ENCODE data around the gene CD151.

- TF ChIP-seq, protein P1, sequence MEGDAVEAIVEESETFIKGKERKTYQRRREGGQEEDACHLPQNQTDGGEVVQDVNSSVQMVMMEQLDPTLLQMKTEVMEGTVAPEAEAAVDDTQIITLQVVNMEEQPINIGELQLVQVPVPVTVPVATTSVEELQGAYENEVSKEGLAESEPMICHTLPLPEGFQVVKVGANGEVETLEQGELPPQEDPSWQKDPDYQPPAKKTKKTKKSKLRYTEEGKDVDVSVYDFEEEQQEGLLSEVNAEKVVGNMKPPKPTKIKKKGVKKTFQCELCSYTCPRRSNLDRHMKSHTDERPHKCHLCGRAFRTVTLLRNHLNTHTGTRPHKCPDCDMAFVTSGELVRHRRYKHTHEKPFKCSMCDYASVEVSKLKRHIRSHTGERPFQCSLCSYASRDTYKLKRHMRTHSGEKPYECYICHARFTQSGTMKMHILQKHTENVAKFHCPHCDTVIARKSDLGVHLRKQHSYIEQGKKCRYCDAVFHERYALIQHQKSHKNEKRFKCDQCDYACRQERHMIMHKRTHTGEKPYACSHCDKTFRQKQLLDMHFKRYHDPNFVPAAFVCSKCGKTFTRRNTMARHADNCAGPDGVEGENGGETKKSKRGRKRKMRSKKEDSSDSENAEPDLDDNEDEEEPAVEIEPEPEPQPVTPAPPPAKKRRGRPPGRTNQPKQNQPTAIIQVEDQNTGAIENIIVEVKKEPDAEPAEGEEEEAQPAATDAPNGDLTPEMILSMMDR (IDR thresholded peaks at IDR 0.05), result no peak
- TF ChIP-seq POLR2A (IDR thresholded peaks at IDR 0.05), result no peak
Observed at GRCh38 chr11:867856-868358, 35.2 kb downstream of the CD151 start.

All from esophagus squamous epithelium (tissue), 4 donors.